ENCODE measurements around the gene IQCF5. TPM values are rescaled to one million over a fixed set of nuclear protein-coding genes. Genes with fewer than 3 reads are reported as not detected.
"Not testable (repeated sequence)": the region's sequence is repeated elsewhere in the genome, so short reads cannot be mapped to it uniquely, and the experiment has no call there.

The IQCF5 gene
- not detected for total RNA-seq
- long read RNA-seq, result 0 reads

DNA sequence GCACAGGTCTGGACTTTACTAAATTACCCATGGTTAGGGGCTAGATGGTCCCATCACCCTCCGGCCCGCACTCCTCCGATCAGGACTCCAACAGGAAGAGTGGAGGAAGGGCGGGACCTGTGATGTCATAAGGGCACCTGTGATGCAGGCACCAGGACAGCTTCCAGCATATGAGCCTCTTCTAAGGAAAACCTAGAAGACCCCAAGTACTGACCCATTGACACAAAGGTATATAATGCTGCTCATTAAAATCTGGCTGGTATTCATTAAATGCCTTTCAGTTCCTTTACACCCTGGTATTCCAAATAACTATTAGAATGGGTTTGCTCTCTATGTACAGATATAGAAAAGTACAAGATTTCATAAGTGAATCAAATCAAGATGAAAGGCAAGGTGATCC is at the start of gene IQCF5:
IQCF5 (minus strand) TSS at position 101 of the 400 bp plus-strand sequence; CDS start at position 31, 70 bp downstream.
- Histone ChIP-seq H3K9me3 (replicated peaks) (no peaks in the 10 kb centered on the region), H3K27ac (replicated peaks) (no peak within 1 kb of the TSS), H3K27me3 (ENCODE audit: low read depth) (peaks cover 84% of the 10 kb centered on the region), H3K4me3 (no peak within 1 kb of the TSS), H3K4me1 (no peaks in the 10 kb centered on the region), H3K36me3 (no peaks in the 10 kb centered on the region)
- intact Hi-C loops (cut with micrococcal nuclease), result no loop called here
- DNase-seq, result no peak
- TF ChIP-seq, protein P1, sequence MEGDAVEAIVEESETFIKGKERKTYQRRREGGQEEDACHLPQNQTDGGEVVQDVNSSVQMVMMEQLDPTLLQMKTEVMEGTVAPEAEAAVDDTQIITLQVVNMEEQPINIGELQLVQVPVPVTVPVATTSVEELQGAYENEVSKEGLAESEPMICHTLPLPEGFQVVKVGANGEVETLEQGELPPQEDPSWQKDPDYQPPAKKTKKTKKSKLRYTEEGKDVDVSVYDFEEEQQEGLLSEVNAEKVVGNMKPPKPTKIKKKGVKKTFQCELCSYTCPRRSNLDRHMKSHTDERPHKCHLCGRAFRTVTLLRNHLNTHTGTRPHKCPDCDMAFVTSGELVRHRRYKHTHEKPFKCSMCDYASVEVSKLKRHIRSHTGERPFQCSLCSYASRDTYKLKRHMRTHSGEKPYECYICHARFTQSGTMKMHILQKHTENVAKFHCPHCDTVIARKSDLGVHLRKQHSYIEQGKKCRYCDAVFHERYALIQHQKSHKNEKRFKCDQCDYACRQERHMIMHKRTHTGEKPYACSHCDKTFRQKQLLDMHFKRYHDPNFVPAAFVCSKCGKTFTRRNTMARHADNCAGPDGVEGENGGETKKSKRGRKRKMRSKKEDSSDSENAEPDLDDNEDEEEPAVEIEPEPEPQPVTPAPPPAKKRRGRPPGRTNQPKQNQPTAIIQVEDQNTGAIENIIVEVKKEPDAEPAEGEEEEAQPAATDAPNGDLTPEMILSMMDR (IDR thresholded peaks at IDR 0.05; ENCODE audit: borderline replicate concordance), result no peak

DNA sequence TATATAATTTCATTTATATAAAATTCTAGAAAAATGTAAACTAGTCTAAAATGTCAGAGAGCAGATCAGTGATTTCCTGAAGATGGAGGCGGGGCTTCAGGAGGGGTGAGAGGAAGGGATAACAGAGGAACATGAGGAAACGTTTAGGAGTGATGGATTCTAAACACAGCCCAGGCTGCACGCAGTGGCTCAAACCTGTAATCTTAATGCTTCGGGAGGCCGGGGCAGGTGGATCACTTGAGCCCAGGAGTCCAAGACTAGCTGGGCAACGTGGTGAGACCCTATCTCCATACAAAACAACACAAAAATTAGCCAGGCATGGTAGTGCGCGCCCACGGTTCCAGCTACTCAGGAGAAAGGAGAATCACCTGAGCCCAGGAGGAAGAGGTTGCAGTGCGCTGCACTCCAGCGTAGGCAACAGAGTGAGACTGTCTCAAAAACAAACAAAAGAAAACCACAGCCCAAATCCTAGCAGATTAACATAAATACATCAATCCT is 45.7 kb upstream of the IQCF5 start:
- no peak overlapping the region for H3K4me3 ChIP-seq
- no peaks in the 10 kb centered on the region for H3K27me3 ChIP-seq (ENCODE audit: low read depth)
- intact Hi-C loops (cut with micrococcal nuclease), result no loop called here
- DNase-seq, result no peak
- TF ChIP-seq, protein P1 (IDR thresholded peaks at IDR 0.05; ENCODE audit: borderline replicate concordance), result no peak
- H3K9me3 ChIP-seq (replicated peaks), result no peaks in the 10 kb centered on the region
- no peaks in the 10 kb centered on the region for H3K4me1 ChIP-seq
- H3K36me3 ChIP-seq, result no peaks in the 10 kb centered on the region
- H3K27ac ChIP-seq (replicated peaks), result no peak overlapping the region

DNA sequence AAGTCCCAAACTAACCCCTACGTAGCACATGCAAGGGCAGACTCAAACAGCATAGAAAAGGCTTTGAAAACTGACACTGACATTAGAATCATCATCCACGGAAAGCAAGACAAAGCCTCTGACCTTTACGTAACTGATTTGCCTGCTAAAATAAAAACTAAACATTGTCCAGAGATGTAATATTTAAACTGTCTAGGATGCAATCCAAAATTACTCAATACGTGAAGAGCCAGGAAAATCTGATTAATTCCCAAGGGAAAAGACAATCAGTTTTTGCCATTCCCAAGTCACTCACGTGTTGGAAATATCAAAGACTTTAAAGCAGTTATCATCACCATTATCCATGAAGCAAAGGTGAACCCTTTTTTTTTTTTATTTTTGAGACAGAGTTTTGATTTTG is 41.0 kb upstream of the IQCF5 start:
- Histone ChIP-seq H3K4me1 (no peaks in the 10 kb centered on the region), H3K27me3 (ENCODE audit: low read depth) (no peaks in the 10 kb centered on the region), H3K9me3 (replicated peaks) (no peaks in the 10 kb centered on the region), H3K4me3 (no peak overlapping the region), H3K27ac (replicated peaks) (no peak overlapping the region), H3K36me3 (no peaks in the 10 kb centered on the region)
- intact Hi-C loops (cut with micrococcal nuclease), result no loop called here
- DNase-seq, result no peak
- TF ChIP-seq, protein P1 (IDR thresholded peaks at IDR 0.05; ENCODE audit: borderline replicate concordance), result no peak

DNA sequence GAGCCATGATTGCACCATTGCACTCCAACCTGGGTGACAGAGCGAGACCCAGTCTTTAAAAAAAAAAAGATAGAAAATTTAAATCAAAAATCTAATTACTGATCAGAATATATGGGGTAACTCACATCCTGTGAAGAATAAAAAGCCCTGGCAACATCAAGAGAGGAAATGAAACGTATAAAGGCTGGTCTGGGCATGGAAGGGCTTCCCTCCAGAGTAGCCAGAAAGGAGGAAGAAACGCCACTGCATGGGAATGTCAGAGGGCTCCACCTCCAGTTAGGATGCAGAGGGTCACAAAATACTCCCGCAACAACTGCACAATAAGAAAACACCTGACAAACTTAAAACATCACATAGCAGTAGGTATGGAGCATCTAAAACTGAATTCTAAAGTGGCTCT is 32.6 kb upstream of the IQCF5 start:
- TF ChIP-seq, protein P1 (IDR thresholded peaks at IDR 0.05; ENCODE audit: borderline replicate concordance), result no peak
- H3K9me3 ChIP-seq (replicated peaks), result peaks cover 20% of the 10 kb centered on the region
- no peak overlapping the region for H3K4me3 ChIP-seq
- H3K4me1 ChIP-seq, result no peaks in the 10 kb centered on the region
- H3K27ac ChIP-seq (replicated peaks), result no peak overlapping the region
- no peaks in the 10 kb centered on the region for H3K27me3 ChIP-seq (ENCODE audit: low read depth)
- DNase-seq, result no peak
- intact Hi-C loops (cut with micrococcal nuclease), result no loop called here
- H3K36me3 ChIP-seq, result no peaks in the 10 kb centered on the region

DNA sequence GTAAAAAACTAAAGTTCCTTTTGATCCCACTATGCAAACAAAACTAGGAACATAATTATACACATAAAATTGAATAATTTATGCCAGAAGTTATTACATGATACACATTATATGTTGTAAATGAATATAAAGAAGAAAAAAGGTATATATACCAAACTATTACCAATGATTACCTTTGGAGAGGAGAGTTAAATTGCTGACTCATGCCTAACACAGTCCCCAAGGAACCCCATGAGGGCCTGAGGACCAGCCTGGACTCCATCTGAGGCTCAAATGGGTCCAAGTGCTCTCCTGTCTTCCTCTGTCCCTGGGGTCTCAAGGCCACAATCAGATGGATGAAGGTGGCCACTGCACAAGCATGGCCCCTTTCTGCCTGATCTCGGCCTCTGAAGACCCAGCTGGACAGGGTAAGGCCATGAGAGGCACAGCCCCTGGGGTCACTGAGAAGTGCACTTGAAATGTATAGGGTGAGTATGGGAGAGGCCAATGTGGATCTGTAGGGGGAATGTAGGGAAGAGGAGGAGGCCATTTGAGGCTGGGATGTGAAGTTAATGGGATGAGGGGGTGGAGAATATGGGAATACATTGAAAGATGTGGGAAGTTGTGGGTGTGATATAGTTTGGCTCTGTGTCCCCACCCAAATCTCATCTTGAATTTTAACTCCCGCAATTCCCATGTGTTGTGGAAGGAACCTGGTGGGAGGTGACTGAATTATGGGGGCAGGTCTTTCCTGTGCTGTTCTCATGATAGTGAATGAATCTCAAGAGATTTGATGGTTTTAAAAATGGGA is 28.8 kb upstream of the IQCF5 start:
- DNase-seq, result no peak
- intact Hi-C loops (cut with micrococcal nuclease), result no loop called here
- H3K4me3 ChIP-seq, result no peak overlapping the region
- no peak overlapping the region for H3K27ac ChIP-seq (replicated peaks)
- TF ChIP-seq, protein P1 (IDR thresholded peaks at IDR 0.05; ENCODE audit: borderline replicate concordance), result no peak
- no peaks in the 10 kb centered on the region for H3K36me3 ChIP-seq
- H3K9me3 ChIP-seq (replicated peaks), result peaks cover 19% of the 10 kb centered on the region
- no peaks in the 10 kb centered on the region for H3K4me1 ChIP-seq
- peaks cover 17% of the 10 kb centered on the region for H3K27me3 ChIP-seq (ENCODE audit: low read depth)

DNA sequence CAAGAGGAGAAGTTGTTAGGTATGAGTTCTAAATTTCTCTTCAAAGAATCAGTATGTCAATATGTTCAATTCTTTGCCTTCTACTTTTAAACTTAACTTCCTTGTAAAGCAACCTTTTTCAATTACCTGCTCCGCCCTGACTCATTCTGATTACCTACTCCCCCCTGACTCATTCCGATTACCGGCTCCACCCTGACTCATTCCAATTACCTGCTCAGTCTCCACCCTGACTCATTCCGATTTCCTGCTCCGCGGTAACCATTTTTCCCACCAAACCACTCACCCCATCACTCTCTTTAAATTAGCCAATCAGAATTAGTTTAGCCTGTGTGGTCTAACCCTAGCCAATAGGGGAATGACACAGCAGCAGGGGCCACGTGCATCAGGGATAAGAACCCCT is 27.0 kb upstream of the IQCF5 start:
- H3K4me3 ChIP-seq; H3K4me1 ChIP-seq; intact Hi-C loops (cut with micrococcal nuclease); DNase-seq; H3K27ac ChIP-seq (replicated peaks); H3K36me3 ChIP-seq: not testable (repeated sequence)
- H3K27me3 ChIP-seq (ENCODE audit: low read depth), result peaks cover 23% of the 10 kb centered on the region
- peaks cover 12% of the 10 kb centered on the region for H3K9me3 ChIP-seq (replicated peaks)

DNA sequence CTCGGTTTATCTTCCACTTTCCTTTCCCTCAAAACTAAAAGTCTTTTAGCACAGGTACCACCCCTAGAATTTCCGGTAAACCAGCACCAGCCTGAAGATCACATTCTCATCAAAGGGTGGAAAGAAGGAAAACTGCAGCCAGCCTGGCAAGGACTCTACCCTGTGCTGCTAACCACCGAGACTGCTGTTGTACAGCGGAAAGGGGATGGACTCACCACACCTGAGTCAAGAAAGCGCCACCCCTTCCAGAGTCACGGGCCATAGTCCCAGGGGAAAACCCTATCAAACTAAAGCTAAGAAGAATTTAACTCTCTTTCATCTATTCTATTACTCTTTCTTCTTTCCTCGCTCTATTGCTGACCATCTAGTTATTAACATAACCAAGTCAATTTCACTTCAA is 24.6 kb upstream of the IQCF5 start:
- H3K4me1 ChIP-seq; H3K27ac ChIP-seq (replicated peaks); H3K9me3 ChIP-seq (replicated peaks); H3K36me3 ChIP-seq; H3K4me3 ChIP-seq; intact Hi-C loops (cut with micrococcal nuclease); DNase-seq: not testable (repeated sequence)
- H3K27me3 ChIP-seq (ENCODE audit: low read depth), result peaks cover 40% of the 10 kb centered on the region

Data from left ventricle myocardium inferior (tissue), 1 donor.